ENCODE measurements around the gene ZNF516. TPM values are rescaled to one million over a fixed set of nuclear protein-coding genes. Genes with fewer than 3 reads are reported as not detected.
"Not testable (repeated sequence)": the region's sequence is repeated elsewhere in the genome, so short reads cannot be mapped to it uniquely, and the experiment has no call there.

Gene ZNF516
- total and polyA plus RNA-seq, 10 of the 15 experiments (the other 5 are each of a cell fraction or from before 2014, with no cell fraction given): 2.0 to 32.0 (median 8.3) TPM

GRCh38 chr18:76536593-76536992 is 41.6 kb upstream of the ZNF516 start:
- H3K27me3 ChIP-seq (replicated peaks in 1 of 2; ENCODE audit: control insufficient read depth in 2 of 2, insufficient read depth in 2 of 2, low read length in 1 of 2); H3K27ac ChIP-seq (ENCODE audit: control insufficient read depth, insufficient read depth); in situ Hi-C loops (cut with MboI); CTCF ChIA-PET; BruUV-seq (replicated peaks); DNase-seq (ENCODE audit: low read depth, low spot score); RAD21 ChIA-PET (ENCODE audit: unreplicated experiment); H3K9ac ChIP-seq (ENCODE audit: control insufficient read depth, insufficient read depth, low read length); POLR2A ChIA-PET; ATAC-seq; H2AFZ ChIP-seq (ENCODE audit: control insufficient read depth, low read depth, low read length); H3K9me3 ChIP-seq (replicated peaks; ENCODE audit: control insufficient read depth, insufficient read depth, low read length); H3K4me3 ChIP-seq; H4K20me1 ChIP-seq (ENCODE audit: control insufficient read depth, insufficient read depth); H3K4me1 ChIP-seq (ENCODE audit: control insufficient read depth, insufficient read depth, low read length); H3K36me3 ChIP-seq (ENCODE audit: control insufficient read depth in 2 of 2, insufficient read depth in 2 of 2, low read length in 1 of 2); H3K79me2 ChIP-seq (ENCODE audit: control insufficient read depth, insufficient read depth, low read length); FAIRE-seq; H3K4me2 ChIP-seq (ENCODE audit: control insufficient read depth, insufficient read depth); SMC1A ChIA-PET (ENCODE audit: uncharacterized antibody, unreplicated experiment); intact Hi-C loops (cut with micrococcal nuclease; ENCODE audit: unreplicated experiment): not testable (repeated sequence)
- 80% methylated on average over 5 of the region's 5 CpGs for WGBS (ENCODE audit: insufficient coverage, insufficient replicate concordance, low lambda C conversion rate, missing lambda C conversion rate)

GRCh38 chr18:76532875-76533274 is 37.8 kb upstream of the ZNF516 start:
- Histone ChIP-seq H3K4me2 (ENCODE audit: control insufficient read depth, insufficient read depth) (no peak overlapping the region), H2AFZ (ENCODE audit: control insufficient read depth, low read depth, low read length) (no peak overlapping the region), H3K4me3 (no peak overlapping the region), H4K20me1 (ENCODE audit: control insufficient read depth, insufficient read depth) (no peaks in the 10 kb centered on the region), H3K79me2 (ENCODE audit: control insufficient read depth, insufficient read depth, low read length) (no peaks in the 10 kb centered on the region; the same call in 1 of the 2 replicates), H3K36me3 (ENCODE audit: control insufficient read depth in 2 of 2, insufficient read depth in 2 of 2, low read length in 1 of 2) (no peaks in the 10 kb centered on the region), H3K27ac (ENCODE audit: control insufficient read depth, insufficient read depth) (no peak overlapping the region), H3K4me1 (ENCODE audit: control insufficient read depth, insufficient read depth, low read length) (peaks cover 6% of the 10 kb centered on the region; the same call in 1 of the 2 replicates), H3K9me3 (replicated peaks; ENCODE audit: control insufficient read depth, insufficient read depth, low read length) (no peaks in the 10 kb centered on the region; the same call in 2 of the 3 replicates), H3K27me3 (replicated peaks in 1 of 2; ENCODE audit: control insufficient read depth in 2 of 2, insufficient read depth in 2 of 2, low read length in 1 of 2) (no peaks in the 10 kb centered on the region; a peak in 1 of 4 replicates), H3K9ac (ENCODE audit: control insufficient read depth, insufficient read depth, low read length) (no peak overlapping the region)
- 55% methylated on average over 8 of the region's 8 CpGs for WGBS (ENCODE audit: insufficient coverage, insufficient replicate concordance, low lambda C conversion rate, missing lambda C conversion rate)
- in situ Hi-C loops (cut with MboI) (no loop called here), intact Hi-C loops (cut with micrococcal nuclease; ENCODE audit: unreplicated experiment) (no loop called here)
- FAIRE-seq (no peak), DNase-seq (ENCODE audit: low read depth, low spot score) (no peak), ATAC-seq (no peak)
- POLR2A ChIA-PET: no interaction called here
- CTCF ChIA-PET: no interaction called here
- SMC1A ChIA-PET (ENCODE audit: uncharacterized antibody, unreplicated experiment): no interaction called here
- RAD21 ChIA-PET (ENCODE audit: unreplicated experiment): no interaction called here
- BruUV-seq (replicated peaks): no TSS peak
- TF ChIP-seq ZNF384 (IDR thresholded peaks at IDR 0.05; ENCODE audit: borderline replicate concordance, low read depth, low read length) (no peak), WRNIP1 (IDR thresholded peaks at IDR 0.05; ENCODE audit: borderline replicate concordance, low read depth, low read length) (no peak), SUZ12 (IDR thresholded peaks at IDR 0.05; ENCODE audit: unreplicated experiment) (no peak), PBX3 (IDR thresholded peaks at IDR 0.05; ENCODE audit: insufficient replicate concordance, low read depth, low read length) (no peak), ASH2L (IDR thresholded peaks at IDR 0.05; ENCODE audit: borderline replicate concordance, low read depth) (no peak), ATF2 (IDR thresholded peaks at IDR 0.05; ENCODE audit: low read length) (no peak), USF1 (IDR thresholded peaks at IDR 0.05; ENCODE audit: borderline replicate concordance, extremely low read length, insufficient read depth, low read depth, low read length) (no peak), DPF2 (IDR thresholded peaks at IDR 0.05) (no peak), NFIC (IDR thresholded peaks at IDR 0.05; ENCODE audit: low read depth, low read length) (no peak), NR2C2 (IDR thresholded peaks at IDR 0.05; ENCODE audit: borderline replicate concordance, control insufficient read depth, insufficient read length, low read depth) (no peak), RBBP5 (conservative IDR thresholded peaks at IDR 0.05) (no peak), NR2F1 (conservative IDR thresholded peaks at IDR 0.05) (no peak), PML (IDR thresholded peaks at IDR 0.05; ENCODE audit: low read length) (no peak), SUPT20H (IDR thresholded peaks at IDR 0.05; ENCODE audit: borderline replicate concordance, control insufficient read depth, low read depth, low read length) (no peak), CBFB (IDR thresholded peaks at IDR 0.05; ENCODE audit: low read depth) (no peak), SMAD1 (IDR thresholded peaks at IDR 0.05; ENCODE audit: low read depth, partially characterized antibody) (no peak)

Measured in GM12878 (cell line).